GM19324 (cell line): ENCODE data around the gene TPD52L2.
"Not testable (repeated sequence)": the region's sequence is repeated elsewhere in the genome, so short reads cannot be mapped to it uniquely, and the experiment has no call there.

ENCODE experiments used
- ATAC-seq: cut with Tn5 transposase; IDR thresholded peaks from one replicate; pipeline ENCODE4 v1.9.1; 2021; ENCODE audit warnings: mild to moderate bottlenecking, moderate library complexity; ENCODE audit not compliant: unreplicated experiment, low FRiP score

TPD52L2 gene

DNA sequence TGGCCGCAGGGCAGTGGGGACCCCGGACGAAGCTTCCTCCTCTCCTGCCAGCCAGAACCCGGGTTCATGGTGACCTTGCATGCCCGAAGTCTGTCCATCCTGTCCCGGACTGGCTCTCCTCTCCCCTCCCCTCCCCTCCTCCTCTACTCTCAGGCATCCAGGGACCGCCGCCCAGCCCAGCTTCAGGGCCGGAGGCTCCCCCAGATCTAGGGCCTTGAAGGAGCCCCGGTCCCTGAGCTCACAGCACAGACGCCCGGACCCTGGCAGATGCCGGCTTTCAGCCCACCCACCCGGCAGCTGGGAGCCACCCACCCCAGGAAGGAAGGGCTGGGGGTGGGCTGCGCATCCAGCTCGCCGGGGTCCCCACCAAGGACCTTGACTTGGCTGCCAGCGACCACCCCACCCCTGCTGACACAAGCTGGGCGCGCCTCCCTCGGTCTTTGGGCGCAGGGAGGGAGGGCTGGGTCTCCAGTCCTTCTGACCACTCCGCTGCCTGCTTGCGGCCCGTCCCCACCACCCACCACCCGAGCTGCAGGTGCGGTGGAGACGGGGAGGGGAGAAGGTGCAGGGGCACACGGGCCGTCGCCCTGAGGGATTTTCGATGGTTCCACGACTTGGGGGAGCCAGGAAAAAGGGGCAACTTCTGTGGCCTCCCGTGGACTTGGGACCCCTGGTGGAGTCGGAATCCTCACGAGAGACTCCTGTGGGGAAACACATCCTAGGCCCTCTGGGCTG is 9.5 kb upstream of the TPD52L2 start:
- no peak for ATAC-seq

DNA sequence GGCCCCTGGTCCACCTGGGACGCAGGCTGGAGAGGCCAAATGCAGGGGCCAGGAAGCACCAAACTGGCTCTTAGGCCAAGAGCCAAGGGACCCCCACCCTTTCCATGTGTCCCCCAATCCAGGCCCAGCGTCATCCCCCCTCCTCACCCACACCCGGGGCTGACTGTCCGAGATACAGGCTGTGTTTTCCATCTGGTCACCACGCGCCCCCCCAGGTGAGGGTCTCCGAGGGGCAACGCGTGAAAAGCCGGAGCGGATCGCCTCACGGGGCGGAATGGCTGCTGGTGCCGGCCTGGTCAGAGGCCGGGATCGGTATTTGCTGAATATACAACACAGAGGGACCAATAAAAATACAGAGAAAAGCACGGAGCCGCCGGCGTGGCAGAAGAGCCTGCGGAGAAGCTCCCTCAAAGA is 9.0 kb upstream of the TPD52L2 start:
- ATAC-seq, result no peak

DNA sequence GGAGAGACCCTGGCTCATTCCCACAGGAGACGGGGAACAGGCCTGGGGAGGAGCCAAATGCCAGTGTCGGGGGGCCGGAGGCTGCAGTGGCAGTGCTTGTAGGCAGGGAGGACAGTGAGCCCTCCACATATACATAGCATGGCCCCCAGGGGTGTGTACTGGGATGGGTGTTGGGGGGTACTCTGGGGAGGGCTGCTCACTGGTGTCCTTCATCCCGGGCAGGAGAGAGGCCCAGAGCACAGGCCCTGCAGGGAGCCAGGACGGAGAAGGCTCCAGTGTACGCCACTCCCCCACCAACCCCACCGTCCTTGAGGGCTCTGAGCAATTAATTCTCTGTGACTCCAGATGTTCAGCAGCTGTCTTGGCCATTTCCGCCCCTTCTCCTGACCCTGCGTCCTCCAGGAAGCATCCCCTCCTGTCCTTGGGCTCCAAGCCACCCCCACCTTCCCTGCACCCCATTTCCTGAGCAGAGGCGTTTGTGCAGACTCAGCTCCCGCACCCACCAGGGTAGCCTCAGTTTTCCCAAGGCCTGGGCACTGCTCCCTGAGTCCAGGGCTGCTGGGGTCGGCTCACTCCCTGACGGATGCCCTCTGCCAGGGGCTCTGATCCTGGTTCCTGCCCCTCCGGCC is 7.2 kb upstream of the TPD52L2 start:
- ATAC-seq, result no peak

DNA sequence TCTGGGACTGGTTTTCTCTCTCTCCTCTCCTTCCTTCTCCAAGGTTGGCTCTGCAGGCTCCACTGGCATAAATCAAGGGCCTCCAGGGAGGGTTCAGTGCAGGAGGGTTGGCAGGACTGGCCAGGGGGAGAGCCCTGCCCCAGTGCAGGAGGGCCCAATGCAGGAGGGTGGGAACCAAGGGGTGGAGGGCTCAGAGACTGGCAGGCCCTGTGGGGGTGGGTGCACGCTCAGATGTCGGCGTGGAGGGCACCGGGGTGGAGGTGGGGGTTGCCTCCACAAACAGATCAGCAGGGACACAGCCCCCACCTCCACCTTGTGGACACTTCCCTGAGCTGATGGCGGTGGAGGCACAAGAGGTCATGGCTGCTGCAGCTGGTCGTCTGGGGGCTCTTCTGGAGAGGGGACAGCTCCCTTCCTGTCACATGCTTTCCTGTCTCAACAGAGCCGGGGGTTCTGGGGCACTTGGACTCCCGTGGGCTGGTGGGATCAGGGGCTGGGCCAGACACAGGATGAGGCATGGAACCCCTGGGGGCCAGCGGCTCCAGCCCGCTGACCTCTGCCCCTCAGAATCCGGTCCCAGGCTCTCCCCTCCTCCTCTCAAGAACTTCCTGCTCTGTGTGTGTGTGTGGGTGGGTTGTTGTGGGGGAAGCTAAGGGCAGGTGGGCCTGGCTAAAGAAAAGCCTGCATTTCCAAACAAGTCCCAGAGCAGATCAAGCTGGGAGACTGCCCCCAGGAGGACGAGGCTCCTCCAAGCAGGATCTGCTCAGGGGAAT is 6.5 kb upstream of the TPD52L2 start:
- ATAC-seq, result no peak

DNA sequence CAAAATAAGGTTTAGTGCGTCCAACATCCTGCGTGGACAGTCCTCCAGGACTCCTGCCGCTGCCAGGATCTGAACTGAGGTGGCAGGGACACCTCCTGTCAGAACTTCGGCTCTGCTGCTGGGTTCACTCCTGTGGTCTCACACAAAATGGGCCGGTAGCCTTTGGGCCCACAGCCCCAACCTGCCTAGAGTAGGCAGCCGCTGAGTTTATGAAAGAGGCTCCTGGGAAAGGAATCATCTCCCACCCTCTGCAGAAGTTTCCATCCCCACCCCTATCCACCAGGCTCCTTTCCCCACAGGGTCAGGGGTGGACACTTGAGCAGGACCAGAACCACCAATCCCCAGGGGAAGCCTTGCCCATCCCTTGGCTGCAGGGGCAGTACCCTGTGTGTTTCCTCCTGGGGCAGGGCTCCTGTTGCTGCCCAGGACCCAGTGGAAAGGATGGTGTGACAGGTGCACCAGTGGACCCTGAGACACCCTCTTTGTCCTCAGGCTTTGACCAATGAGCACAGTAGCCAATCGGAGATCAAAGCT is 5.8 kb upstream of the TPD52L2 start:
- ATAC-seq, result no peak

DNA sequence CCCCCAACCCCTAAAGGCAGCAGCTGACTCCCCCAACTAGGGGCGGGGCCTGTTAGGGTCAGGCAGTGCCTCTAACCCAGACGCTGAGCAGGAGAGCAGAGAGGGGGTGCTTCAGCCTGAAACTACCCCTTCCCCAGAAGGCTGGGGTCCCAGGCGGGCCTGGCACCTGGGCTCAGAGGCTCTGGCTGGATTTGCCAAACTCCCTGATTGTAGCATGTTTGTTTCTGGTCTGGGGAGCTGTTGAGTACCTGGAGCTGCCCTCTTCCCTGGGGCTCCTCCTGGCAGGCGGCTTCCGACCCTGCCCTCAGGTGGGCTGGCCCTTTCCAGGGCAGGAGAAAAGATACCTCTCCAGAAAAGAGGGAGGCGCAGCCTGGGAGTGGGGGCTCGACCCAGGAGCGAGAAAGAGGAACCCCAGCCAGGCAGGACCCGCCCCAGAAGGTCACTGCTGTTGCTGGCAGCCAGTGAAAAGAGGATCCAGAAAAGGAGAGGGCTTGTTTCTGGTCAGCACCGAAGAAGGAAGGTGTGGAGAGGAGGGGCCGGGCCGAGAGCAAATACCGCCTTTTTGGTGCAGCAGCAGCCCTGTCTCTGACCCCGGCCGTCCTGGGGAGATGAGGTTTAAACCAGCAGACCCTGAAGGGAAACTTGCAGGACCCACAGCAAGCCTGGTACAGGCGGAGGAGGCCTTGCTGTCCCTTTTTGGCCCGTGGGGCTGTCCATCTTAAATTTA is 4.6 kb upstream of the TPD52L2 start:
- no peak for ATAC-seq

DNA sequence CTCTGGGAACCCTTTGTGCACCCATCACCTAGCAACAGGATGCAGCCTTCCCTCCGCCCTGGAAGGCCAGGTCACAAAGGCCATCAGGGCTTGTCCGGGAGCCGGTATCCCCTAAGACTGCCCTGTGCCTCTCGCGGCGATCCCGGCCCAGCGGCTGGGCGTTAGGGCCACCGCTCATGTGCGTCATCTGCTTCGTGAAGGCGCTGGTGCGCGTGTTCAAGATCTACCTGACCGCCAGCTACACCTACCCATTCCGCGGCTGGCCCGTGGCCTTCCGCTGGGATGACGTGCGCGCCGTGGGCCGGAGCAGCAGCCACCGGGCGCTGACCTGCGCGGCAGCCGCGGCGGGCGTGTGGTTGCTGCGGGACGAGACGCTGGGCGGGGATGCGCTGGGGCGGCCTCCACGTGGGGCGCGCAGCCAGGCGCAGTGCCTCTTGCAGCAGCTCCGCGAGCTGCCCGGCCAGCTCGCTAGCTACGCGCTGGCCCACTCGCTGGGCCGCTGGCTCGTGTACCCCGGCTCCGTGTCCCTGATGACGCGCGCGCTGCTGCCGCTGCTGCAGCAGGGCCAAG is 3.6 kb upstream of the TPD52L2 start, which contains the start of gene ABHD16B:
ABHD16B (plus strand) TSS at position 134 of the 570 bp plus-strand sequence; CDS start at position 177, 43 bp downstream.
- no peak for ATAC-seq

DNA sequence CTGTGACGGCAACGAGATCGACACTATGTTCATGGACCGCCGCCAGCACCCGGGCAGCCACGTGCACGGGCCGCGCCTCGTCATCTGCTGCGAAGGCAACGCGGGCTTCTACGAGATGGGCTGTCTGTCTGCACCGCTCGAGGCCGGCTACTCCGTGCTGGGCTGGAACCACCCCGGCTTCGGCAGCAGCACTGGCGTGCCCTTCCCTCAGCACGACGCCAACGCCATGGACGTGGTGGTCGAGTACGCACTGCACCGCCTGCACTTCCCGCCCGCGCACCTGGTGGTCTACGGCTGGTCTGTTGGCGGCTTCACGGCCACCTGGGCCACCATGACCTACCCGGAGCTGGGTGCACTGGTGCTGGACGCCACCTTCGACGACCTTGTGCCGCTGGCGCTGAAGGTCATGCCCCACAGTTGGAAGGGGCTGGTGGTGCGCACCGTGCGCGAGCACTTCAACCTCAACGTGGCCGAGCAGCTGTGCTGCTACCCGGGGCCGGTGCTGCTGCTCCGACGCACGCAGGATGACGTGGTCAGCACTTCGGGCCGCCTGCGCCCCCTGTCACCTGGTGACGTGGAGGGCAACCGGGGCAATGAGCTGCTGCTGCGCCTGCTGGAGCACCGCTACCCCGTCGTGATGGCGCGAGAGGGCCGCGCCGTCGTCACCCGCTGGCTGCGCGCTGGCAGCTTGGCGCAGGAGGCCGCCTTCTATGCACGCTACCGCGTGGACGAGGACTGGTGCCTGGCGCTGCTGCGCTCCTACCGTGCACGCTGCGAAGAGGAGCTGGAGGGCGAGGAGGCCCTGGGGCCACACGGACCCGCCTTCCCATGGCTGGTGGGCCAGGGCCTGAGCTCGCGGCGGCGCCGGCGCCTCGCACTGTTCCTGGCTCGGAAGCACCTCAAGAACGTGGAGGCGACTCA is 2.8 kb upstream of the TPD52L2 start:
- ATAC-seq, result no peak

DNA sequence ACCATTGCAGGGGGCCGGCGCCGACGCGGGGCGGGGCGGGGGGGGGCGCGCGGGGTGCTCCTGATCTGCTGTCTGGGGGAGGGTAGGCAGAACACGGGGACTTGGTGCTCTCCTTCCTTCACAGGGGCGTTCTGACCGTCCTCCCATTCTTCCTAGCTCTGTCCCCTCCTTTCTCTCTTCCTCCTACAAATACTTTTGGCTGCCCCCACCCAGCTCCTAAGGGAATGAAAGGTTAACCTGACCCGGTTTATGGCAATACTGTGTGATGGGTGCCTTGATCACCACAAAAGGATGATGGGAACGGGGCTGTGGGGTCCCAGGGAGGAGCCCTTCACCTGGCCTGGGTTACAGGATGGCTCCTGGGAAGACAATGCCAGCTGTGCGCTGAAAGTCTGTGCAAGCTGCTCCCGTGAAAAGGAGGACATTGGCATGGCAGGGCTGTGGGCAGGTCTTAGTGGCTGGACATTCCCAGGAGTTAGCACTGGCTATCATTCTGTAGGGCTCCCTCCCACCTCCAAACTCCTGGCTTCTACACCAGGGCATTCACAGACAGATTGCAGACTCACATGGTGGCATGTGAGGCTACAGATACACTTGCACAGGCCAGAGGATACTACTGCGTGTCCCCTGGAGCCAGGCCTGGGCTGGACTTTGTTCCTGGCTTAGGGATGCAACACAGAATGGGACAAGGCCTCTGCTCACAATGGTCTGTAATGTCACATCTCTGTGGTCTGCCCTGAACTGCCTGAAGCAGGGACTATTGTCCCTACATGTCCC is 1.9 kb upstream of the TPD52L2 start:
- no peak for ATAC-seq

DNA sequence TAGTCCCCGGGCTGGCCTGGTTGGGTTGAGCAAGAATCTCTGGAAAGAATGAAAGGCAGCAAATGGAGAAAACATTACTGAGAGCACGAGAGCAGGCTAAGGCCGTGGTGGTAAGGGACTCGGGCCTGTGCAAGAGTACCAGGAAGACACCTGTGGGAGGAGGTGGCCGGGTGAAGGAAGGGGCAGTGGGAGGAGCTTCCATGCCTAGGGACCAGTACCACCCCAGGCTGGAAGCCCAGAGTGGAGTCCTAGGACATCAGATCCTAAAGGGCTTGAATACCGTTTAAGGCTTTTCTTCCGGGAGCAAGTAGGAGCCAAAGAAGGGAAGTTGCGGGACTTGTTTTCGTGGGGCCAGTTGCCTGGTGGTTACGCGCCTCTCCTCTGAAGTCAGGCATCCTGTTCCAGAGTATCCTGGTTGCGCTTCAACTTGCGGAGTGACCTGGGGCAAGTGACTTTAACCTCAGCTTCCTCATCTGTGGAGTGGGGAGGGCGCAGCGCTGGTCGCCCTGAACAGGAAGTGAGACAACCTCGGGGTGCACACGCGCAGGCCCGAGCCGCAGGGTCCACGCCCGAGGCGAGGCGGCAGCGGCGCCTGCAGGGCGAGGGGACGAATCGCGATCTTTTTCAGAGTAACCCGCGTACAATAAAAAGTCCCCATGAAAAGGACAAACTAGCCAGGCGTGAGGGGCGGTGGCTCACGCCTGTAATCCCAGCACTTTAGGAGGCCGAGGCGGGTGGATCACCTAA is 1.1 kb upstream of the TPD52L2 start:
- ATAC-seq, result peak; percentile 65

DNA sequence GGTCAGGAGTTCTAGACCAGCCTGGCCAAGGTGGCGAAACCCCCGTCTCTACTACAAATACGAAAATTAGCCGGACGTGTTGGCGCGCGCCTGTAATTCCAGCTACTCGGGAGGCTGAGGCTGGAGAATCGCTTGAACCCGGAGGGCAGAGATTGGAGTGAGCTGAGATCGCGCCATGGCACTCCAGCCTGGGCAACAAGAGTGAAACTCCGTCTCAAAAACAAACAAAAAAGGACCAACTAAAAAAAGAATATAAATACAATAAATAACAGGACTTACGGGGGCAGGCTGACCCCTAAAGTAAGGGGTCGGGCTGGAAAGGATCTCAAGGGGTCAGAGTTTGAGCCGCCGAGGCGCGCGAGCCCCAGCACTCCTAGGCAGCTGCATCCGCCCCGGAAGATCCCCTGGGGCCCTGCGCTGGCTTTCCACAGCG is 509 bp upstream of the TPD52L2 start:
- ATAC-seq, result no peak

DNA sequence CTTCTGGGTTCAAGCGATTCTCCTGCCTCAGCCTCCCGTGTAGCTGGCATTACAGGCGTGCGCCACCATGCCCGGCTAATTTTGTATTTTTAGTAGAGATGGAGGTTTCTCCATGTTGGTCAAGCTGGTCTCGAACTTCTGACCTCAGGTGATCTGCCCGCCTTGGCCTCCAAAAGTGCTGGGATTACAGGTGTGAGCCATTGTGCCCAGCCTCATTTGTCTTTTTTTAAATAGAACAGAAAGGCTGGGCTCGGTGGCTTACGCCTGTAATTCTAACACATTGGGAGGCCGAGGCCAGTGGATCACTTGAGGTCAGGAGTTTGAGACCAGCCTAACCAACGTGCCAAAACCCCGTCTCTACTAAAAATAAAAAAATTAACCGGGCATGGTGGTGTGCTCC is 2.0 kb downstream of the TPD52L2 start:
- ATAC-seq, result not testable (repeated sequence)

DNA sequence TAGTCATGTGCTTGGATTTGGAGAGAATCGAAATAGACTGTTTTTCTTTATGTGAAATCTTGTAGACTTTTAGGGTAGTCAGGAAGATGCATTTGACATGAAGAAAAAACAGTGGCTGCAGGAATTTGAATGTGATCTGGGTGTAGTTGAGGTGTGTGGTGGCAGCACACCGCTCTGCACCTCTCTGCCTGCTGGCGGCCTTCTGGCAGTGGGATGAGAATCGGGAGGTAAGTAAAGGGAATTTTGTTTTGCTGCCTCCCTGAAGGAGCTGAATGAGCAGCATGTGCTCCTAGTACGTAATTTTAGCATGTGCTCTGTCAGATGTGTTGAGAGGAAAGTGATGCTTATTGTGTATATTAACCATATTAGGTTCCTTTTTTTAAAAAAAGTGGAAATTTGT is 3.2 kb downstream of the TPD52L2 start:
- ATAC-seq, result no peak

DNA sequence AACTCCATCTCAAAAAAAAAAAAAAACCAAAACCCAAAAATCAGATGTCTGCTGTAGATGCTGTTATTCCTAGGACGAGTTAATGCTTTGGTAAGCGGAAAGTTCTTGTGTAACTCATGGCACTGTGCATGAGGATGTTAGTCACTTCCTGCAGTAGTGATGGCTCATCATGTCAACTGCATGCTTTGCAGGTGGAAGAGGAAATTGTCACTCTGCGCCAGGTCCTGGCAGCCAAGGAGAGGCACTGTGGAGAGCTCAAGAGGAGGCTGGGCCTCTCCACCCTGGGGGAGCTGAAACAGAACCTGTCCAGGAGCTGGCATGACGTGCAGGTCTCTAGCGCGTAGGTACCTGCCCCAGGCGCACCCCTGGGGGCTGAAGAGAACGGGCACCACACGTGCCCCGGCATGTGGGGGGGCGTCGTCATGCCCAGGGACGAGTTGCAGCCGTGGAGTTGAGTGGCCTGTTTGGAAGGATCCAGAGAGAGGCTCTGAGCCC is 8.5 kb downstream of the TPD52L2 start:
- ATAC-seq, result no peak

DNA sequence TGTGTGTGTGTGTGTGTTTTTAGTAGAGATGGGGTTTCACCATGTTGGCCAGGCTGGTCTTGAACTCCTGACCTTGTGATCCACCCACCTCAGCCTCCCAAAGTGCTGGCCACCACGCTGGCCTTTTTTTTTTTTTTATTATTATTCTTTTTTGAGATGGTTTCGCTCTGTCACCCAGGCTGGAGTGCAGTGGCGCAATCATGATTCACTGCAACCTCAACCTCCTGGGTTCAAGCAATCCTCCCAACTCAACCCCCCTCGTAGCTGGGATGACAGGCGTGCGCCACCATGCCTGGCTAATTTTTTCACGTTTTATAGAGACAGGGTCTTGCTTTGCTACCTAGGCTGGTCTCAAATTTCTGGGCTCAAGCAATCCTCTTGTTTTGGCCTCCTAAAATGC is 9.2 kb downstream of the TPD52L2 start:
- not testable (repeated sequence) for ATAC-seq

DNA sequence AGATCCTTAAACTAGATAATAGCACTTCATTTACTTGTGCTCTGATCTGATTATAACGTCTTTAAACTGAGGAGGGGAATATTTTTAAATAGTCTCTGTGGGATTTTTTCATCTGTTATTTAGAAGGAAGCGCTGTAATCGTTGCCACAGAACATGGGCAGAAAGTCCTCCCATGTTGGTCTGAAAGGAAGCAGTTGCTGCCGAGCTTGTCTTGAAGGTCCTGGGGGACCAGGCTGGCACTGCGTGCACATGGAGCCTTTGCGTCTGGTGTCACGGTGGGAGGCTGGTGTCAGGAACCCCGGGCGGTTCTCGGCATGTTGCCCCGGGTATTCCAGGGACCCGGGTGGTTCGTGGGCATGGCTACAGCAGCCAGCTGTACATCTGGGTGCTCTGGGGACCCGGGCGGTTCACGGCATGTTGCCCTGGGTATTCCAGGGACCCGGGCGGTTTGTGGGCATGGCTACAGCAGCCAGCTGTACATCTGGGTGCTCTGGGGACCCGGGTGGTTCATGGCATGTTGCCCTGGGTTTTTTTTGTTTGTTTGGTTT is 11.5 kb downstream of the TPD52L2 start:
- ATAC-seq, result no peak
